Brain microvascular endothelial cell (primary cell): ENCODE results near the gene FAM107B.

Experiments used
- DNase-seq: peaks from one replicate; pipeline ENCODE4 v3.0.0-alpha.2; 2020
- H3K27ac ChIP-seq: fragments of 250-450 bp; sonication (Bioruptor Pico); 2 replicates; pipeline ENCODE4 v1.5.1; 2020; ENCODE audit warnings: mild to moderate bottlenecking, moderate library complexity
- H3K27me3 ChIP-seq: fragments of 250-450 bp; sonication (Bioruptor Pico); replicated peaks from 2 replicates; pipeline ENCODE4 v1.5.1; 2020; ENCODE audit warnings: mild to moderate bottlenecking
- H3K36me3 ChIP-seq: fragments of 250-450 bp; sonication (Bioruptor Pico); replicated peaks from 2 replicates; pipeline ENCODE4 v1.5.1; 2020; ENCODE audit warnings: mild to moderate bottlenecking
- H3K4me3 ChIP-seq: 2 replicates; pipeline ENCODE4 v1.5.1; 2011; ENCODE audit warnings: low read depth, mild to moderate bottlenecking, control low read depth, low read length, moderate library complexity
- in situ Hi-C: cut with HindIII; loops from 2 replicates; pipeline ENCODE4 v1.10.0; 2017; ENCODE audit warnings: low sequenced_read_pairs, low pct_ligation_motif_present
- TF ChIP-seq, protein P1 (sequence below): IDR thresholded peaks from 2 replicates; pipeline ENCODE4 v1.5.1; 2011; ENCODE audit warnings: low read depth, mild to moderate bottlenecking, moderate library complexity, low read length, control low read depth, inconsistent platforms; ENCODE audit errors: missing control alignments

Gene FAM107B

GRCh38 chr10:14803827-14804226 is 29.1 kb upstream of the FAM107B start:
- no peak overlapping the region for H3K4me3 ChIP-seq
- TF ChIP-seq, protein P1, sequence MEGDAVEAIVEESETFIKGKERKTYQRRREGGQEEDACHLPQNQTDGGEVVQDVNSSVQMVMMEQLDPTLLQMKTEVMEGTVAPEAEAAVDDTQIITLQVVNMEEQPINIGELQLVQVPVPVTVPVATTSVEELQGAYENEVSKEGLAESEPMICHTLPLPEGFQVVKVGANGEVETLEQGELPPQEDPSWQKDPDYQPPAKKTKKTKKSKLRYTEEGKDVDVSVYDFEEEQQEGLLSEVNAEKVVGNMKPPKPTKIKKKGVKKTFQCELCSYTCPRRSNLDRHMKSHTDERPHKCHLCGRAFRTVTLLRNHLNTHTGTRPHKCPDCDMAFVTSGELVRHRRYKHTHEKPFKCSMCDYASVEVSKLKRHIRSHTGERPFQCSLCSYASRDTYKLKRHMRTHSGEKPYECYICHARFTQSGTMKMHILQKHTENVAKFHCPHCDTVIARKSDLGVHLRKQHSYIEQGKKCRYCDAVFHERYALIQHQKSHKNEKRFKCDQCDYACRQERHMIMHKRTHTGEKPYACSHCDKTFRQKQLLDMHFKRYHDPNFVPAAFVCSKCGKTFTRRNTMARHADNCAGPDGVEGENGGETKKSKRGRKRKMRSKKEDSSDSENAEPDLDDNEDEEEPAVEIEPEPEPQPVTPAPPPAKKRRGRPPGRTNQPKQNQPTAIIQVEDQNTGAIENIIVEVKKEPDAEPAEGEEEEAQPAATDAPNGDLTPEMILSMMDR: no peak
- in situ Hi-C loops: no loop called here
- H3K27ac ChIP-seq: no peak overlapping the region
- H3K27me3 ChIP-seq: no peaks in the 10 kb centered on the region
- DNase-seq: no peak
- no peaks in the 10 kb centered on the region for H3K36me3 ChIP-seq

DNA sequence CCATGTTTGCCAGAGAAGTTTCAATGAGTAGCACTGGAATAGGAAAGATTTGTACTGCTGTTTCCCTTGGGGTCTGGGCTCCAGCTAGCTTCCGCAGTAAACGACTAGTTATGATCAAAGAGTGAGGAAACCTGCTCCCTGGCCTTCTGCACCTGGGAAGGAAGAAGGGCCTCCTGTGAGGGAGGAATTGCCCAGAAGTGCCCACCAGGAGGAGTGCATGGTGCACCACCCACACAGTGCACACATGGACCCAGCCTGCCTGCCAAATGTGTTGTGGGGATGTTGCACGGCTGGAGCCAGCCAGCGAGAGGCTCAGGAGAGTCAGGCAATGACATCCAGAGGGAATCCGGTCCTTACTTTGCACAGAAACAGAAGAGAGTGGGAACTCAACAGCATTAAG is 27.0 kb upstream of the FAM107B start:
- Histone ChIP-seq H3K27me3 (no peaks in the 10 kb centered on the region), H3K27ac (no peak overlapping the region), H3K4me3 (no peak overlapping the region), H3K36me3 (no peaks in the 10 kb centered on the region)
- TF ChIP-seq, protein P1: peak; percentile 35
- in situ Hi-C loops: no loop called here
- DNase-seq: no peak

- in situ Hi-C loops: no loop called here
- Histone ChIP-seq H3K27ac (no peak overlapping the region), H3K27me3 (no peaks in the 10 kb centered on the region), H3K4me3 (no peak overlapping the region), H3K36me3 (no peaks in the 10 kb centered on the region)
- DNase-seq: no peak
- TF ChIP-seq, protein P1: no peak
Measured at GRCh38 chr10:14800397-14800796, 25.7 kb upstream of the FAM107B start.

DNA sequence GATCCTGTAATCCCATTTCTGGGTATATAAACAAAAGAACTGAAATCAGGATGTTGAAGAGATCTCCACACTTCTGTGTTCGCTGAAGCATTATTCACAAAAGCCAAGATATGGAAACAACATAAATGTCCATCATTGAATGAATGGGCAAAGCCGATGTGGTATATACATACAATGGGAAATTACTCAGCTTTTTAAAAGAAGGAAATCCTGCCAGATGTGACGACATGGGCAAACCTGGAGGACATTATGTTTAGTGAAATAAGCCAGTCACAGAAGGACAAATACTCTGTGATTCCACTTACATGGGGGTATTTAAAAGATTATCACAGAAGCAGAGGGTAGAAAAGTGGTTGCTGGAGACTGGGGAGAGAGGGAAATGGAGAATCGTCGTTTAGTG is 23.9 kb upstream of the FAM107B start:
- in situ Hi-C loops: no loop called here
- Histone ChIP-seq H3K27ac (no peak overlapping the region), H3K4me3 (no peak overlapping the region), H3K36me3 (no peaks in the 10 kb centered on the region), H3K27me3 (no peaks in the 10 kb centered on the region)
- DNase-seq: no peak
- TF ChIP-seq, protein P1: no peak

GRCh38 chr10:14787938-14788337 is 13.2 kb upstream of the FAM107B start:
- Histone ChIP-seq H3K4me3 (no peak overlapping the region), H3K36me3 (no peaks in the 10 kb centered on the region), H3K27ac (no peak overlapping the region), H3K27me3 (no peaks in the 10 kb centered on the region)
- in situ Hi-C loops: no loop called here
- peak; percentile 11 for DNase-seq
- TF ChIP-seq, protein P1: no peak

GRCh38 chr10:14784459-14785055 is 9.9 kb upstream of the FAM107B start:
- Histone ChIP-seq H3K36me3 (no peaks in the 10 kb centered on the region), H3K4me3 (no peak overlapping the region), H3K27ac (no peak overlapping the region), H3K27me3 (no peaks in the 10 kb centered on the region)
- in situ Hi-C loops: no loop called here
- DNase-seq: no peak
- TF ChIP-seq, protein P1: no peak
